IPS-11a (cell line): ENCODE measurements around the gene CAMK2D.
"Not testable (repeated sequence)": the region's sequence is repeated elsewhere in the genome, so short reads cannot be mapped to it uniquely, and the experiment has no call there.

Experiments used
- H3K4me3 ChIP-seq: one replicate; pipeline ENCODE4 v1.5.1; 2013; ENCODE audit warnings: low read depth, low read length, control low read depth

CAMK2D gene

DNA sequence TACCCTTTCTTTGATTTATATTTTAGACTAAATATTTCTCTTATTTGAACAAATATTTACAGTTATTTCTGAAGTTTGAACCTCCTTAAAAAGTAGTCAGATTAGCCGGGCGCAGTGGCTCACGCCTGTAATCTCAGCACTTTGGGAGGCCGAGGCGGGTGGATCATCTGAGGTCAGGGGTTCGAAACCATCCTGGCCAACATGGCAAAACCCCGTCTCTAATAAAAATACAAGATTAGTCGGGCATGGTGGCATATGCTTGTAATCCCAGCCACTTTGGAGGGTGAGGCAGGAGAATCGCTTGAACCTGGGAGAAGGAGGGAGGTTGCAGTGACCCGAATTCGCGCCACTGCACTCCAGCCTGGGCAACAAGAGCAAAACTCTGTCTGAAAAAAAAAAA is 2.4 kb upstream of the CAMK2D start:
- not testable (repeated sequence) for H3K4me3 ChIP-seq

DNA sequence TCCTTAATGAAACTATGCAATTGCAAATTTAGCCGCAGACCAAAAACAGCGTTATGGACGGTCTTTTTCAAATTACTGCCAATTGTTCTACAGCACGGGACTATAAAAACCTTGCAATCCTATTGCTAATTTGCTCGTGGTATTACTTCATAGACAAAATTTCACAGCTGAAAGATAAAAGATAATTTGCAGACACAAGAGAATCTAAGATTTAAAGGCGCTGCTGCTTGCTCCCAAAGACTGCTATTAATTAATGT is 1.4 kb upstream of the CAMK2D start:
- peak overlapping the region; percentile 73 for H3K4me3 ChIP-seq

DNA sequence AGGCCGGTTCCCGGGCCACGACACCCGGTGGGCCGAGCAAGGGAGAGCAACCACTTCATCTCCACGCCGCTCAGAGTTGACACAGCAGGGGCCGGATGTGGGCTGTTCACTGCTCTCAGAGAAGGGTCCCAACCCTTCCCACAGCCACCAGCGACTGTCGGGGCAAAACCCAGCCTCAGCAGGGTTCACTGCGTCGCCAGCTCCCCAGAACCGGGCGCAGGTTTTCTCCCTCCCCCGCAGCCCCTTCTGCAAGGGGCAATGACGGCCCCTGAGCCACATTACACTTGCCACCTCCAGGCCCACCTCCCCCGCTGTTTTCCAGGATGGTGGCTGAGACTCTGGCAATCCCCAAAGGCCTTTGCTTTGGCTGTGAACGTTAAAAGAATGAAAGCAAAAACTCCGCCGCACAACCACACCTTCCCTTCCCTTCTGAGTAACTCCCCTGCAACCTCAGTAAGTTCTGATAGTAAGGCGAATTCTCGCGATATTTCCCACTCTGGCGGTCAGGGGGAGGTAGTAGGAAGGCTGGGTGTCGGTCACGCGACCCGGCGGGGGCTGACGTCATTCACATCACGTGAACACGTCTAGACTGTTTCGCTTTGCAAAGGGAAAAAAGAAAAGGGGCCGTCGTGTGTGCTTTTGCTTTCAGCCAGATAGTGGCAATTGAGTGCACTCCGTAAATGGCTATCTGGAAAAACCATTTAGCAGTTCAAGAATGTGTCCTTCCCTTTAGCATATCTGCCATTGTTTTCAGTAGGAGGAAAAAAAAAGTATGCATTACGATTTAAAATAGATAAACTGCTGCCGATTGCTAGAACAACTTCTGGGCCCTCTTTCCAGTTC is 869 bp upstream of the CAMK2D start:
- peak overlapping the region; percentile 73 for H3K4me3 ChIP-seq

GRCh38 chr4:113760795-113761619 is 531 bp downstream of the CAMK2D start:
- H3K4me3 ChIP-seq, result peak overlapping the region; percentile 73

DNA sequence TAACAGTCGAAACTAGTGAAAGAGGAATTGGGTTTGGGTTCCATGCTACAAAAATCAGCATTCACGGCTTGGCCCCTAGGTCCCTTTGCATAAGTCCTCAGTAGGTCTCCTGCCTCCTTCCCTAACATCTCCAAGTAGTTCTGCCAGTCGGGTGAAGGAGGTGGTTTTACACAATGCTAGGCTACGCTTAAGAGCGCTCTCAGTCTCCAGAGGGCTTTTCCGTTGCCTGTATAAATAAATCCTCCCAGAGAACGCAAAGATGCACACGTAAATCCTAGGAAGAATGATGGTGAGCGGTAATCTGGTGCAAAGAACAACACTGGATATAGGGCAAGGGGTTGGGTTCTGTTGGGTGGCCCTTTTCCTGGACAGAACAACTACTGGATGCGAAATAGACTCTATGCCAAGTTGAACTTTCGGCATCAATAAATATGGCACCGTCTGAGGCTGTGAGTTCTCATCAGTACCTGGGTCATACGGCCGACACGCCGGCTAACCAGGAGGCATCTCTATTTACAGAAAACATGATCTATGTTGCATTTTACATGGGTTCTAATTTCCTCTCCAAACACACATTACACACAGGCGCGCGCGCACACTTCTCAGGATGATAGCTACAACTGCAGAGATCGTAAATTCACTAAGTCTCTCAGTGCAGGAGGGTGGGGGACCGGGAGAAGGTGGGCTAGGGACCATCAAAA is 1.3 kb downstream of the CAMK2D start:
- H3K4me3 ChIP-seq, result peak overlapping the region; percentile 73

DNA sequence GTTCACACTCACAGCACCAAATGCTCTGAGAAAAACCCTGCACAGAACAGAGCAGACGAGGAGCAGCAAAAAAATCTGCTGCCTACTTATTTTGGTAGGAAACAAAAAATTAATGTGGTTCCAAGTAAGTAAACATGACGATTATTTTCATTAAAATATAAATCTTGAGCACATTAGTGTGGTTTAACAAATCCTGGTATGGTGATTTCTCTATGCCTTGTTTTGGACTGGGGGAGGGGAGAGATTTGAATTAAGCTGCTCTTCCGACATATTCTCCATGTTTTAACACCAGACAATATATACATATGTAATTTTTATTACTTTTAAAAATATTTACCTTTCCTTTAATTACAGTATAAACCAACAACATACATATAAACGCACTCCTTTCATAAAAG is 1.8 kb downstream of the CAMK2D start:
- H3K4me3 ChIP-seq, result peak overlapping the region; percentile 73

GRCh38 chr4:113758372-113758771 is 3.2 kb downstream of the CAMK2D start:
- H3K4me3 ChIP-seq, result no peak overlapping the region

GRCh38 chr4:113757486-113757885 is 4.1 kb downstream of the CAMK2D start:
- no peak overlapping the region for H3K4me3 ChIP-seq

- no peak overlapping the region for H3K4me3 ChIP-seq
These were observed 5.5 kb downstream of the CAMK2D start for GRCh38 chr4:113756005-113756410.

DNA sequence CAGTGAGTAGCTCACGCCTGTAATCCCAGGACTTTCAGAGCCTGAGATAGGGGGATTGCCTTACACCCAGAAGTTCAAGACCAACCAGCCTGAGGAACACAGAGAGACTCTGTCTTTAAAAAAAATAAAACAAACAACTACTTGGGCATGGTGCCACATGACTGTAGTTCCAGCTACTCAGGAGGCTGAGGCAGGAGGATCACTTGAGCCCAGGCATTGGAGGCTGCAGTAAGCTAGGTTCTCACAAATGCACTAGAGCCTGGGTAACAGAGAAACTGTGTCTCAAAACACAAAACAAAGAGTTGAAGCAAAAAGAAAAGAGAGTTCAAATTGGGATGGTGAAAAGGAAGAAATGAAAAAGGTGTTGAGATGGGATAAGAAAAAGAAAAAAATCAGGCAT is 10.8 kb downstream of the CAMK2D start:
- no peak overlapping the region for H3K4me3 ChIP-seq

DNA sequence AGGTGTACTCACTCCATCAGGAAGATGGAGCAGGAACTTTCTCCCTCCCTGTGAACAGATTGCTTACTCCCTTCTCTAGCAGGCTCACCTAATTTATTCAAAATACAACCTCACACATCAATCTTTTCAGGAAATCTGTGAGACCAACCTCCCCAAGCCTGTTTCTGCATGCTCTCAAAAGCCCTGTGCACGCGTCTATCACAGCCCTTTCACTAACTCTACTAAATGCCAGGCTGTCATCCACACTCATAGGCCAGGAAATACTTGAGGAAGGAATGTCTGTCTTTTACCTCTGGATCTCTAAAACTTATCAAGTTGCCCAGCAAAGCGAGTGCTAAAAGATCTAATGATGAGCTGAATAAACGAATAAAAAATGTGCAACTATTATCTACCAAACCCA is 11.2 kb downstream of the CAMK2D start:
- H3K4me3 ChIP-seq, result no peak overlapping the region

DNA sequence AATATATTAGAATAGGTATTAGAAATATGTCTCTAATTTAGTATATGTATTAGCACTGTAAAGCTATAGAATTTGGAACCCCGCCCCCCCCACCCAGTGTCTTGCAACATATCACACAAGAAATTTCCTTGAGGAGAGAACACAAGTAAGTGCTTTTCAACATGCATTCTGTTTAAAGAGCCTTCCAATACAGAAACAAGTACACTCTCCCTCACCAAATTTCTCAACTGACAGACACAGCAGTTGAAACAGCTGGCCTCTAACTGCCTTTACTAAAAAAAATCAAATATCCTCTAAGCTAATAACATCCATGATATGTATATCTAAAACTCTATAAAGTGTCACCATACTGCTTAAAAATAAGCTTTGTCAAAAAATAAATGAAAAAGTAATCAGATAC is 12.4 kb downstream of the CAMK2D start:
- no peak overlapping the region for H3K4me3 ChIP-seq

DNA sequence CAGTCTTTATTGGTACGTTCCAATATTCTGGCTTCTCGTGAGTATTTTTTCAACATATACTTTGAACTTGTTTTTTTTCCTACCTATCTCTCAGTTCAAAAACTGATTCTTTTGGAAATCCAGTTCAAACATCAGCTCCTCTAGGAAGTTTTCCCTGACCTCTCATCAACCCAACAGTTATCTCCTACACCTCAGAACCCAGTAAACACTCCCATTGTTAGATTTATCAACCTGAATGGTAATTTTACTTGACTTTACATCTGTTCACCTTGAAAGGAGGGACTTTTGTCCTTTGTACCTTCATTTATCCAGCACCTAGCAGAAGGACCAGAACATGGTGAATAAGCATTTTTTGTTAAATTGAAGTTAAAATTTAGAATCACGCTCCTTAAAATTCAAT is 13.6 kb downstream of the CAMK2D start:
- no peak overlapping the region for H3K4me3 ChIP-seq

GRCh38 chr4:113745711-113746110 is 15.8 kb downstream of the CAMK2D start:
- H3K4me3 ChIP-seq, result no peak overlapping the region

- H3K4me3 ChIP-seq, result no peak overlapping the region
These were observed 16.8 kb downstream of the CAMK2D start for GRCh38 chr4:113744667-113745240.

GRCh38 chr4:113743690-113744089 is 17.8 kb downstream of the CAMK2D start:
- H3K4me3 ChIP-seq, result no peak overlapping the region

DNA sequence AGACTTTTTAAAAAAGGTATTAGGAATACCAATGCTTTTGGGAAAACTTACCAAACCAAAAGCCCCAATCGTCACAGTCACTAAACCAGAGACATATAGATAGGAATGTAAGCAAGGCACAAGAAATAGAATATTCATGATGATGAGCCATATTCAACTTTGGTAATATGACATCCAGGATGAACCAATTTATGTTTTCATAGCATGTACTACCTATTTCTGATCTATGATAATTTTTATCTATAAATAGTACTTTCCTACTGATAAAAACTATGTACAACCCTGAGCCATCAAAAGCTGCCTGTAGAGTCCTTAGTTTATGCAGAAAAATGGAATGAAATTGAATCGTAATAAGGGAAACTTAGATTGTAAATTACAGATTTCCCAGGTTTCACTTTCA is 18.9 kb downstream of the CAMK2D start:
- no peak overlapping the region for H3K4me3 ChIP-seq

DNA sequence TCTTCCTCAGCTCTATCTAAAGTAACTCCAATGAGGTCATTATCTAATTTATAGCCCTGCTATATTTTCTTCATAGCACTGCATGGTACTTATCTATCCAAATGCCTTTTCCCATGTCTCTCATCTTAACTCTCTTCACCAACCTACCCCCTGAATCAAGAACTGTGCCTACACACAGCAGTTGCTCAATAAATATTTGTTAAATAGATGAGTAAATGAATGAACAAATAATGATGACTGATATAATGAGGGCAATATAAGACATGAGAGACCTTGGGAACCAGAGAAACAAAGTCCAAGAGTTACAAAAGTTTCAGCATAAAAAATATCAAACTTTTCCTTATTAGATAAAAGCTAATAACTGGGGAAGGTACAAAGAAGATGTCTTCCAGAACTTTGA is 19.6 kb downstream of the CAMK2D start:
- no peak overlapping the region for H3K4me3 ChIP-seq

DNA sequence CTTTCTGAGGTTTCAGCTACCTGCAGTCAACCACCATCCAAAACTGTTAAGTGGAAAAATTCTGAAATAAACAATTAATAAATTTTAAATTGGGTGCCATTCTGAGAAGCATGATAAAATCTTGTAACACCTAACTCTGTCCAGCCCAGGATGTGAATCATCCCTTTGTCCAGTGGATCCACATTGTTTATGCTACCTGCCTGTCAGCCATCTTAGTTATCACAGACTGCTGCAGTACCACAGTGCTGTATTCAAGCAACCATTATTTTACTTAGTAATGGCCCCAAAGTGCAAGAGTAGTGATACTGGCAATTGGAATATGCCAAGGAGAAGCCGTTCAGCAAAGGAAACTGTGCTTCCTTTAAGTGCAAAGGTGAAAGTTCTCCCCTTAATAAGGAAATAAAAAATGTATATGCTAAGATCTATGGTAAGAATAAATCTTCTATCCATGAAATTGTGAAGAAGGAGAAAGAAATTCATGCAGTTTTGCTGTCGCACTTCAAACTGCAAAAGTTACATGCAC is 20.6 kb downstream of the CAMK2D start:
- no peak overlapping the region for H3K4me3 ChIP-seq

GRCh38 chr4:113739197-113739596 is 22.3 kb downstream of the CAMK2D start:
- no peak overlapping the region for H3K4me3 ChIP-seq

DNA sequence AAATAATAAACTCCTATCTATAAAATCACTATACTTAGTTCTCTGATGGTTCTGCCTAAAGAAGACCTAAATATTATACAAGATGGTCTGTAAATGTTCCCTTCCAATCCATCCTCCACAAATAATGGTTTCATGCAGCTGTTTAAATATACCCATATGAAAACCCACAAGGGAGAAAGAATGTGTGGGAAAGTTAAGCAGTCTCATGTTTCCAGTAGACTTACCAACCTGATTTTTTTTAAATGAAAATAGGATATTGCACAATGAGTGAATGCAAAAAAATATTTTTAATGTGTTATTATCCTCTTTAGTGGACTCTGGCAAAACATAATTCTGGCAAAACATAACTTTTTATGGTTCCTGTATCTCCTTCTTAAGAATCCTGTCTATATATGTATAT is 23.3 kb downstream of the CAMK2D start:
- no peak overlapping the region for H3K4me3 ChIP-seq
